GM23248 (cell line): Measurements from ENCODE around the gene NHSL2.

ENCODE experiments used
- EZH2 ChIP-seq: fragments of 200-600 bp; sonication (generic); IDR thresholded peaks from 2 replicates; pipeline ENCODE4 v1.6.1; 2018; ENCODE audit warnings: antibody characterized with exemption, mild to moderate bottlenecking; ENCODE audit not compliant: insufficient read depth, poor library complexity, severe bottlenecking
- EZH2phosphoT487 ChIP-seq: fragments of 200-600 bp; sonication (generic); IDR thresholded peaks from 2 replicates; pipeline ENCODE4 v1.6.1; 2018; ENCODE audit warnings: antibody characterized with exemption, moderate library complexity, mild to moderate bottlenecking, low read depth; ENCODE audit not compliant: insufficient read depth

- TF ChIP-seq EZH2phosphoT487 (no peak), EZH2 (no peak)
These were observed 25.5 kb upstream of the NHSL2 start for GRCh38 chrX:71885099-71885498.
